Fibroblast of pulmonary artery (primary cell): Measurements from ENCODE around the gene CNTN4.

ENCODE experiments used
- DNase-seq: peaks from one replicate; pipeline ENCODE4 v3.0.0-alpha.2; 2010; ENCODE audit warnings: low read depth
- H3K4me3 ChIP-seq: replicated peaks from 2 replicates; pipeline ENCODE4 v1.5.1; 2011; ENCODE audit warnings: low read depth, mild to moderate bottlenecking, control low read depth, low read length, moderate library complexity
- CTCF ChIP-seq: IDR thresholded peaks from 2 replicates; pipeline ENCODE4 v1.5.1; 2011; ENCODE audit warnings: mild to moderate bottlenecking, control low read depth, low read length, inconsistent platforms; ENCODE audit errors: missing control alignments

Gene CNTN4

GRCh38 chr3:2372306-2372705 is 273.6 kb downstream of the CNTN4 start:
- no peak overlapping the region for H3K4me3 ChIP-seq
- no peak for DNase-seq

GRCh38 chr3:2375376-2375775 is 276.7 kb downstream of the CNTN4 start:
- DNase-seq, result no peak
- no peak for TF ChIP-seq CTCF
- H3K4me3 ChIP-seq, result no peak overlapping the region

More at GRCh38 chr3:2372306-2372705, 273.6 kb downstream of the CNTN4 start:
- no peak for TF ChIP-seq CTCF

- no peak overlapping the region for H3K4me3 ChIP-seq
- DNase-seq, result no peak
- TF ChIP-seq CTCF, result no peak
These were observed 278.6 kb downstream of the CNTN4 start for GRCh38 chr3:2377281-2377680.

GRCh38 chr3:2390926-2391532 is 292.4 kb downstream of the CNTN4 start:
- TF ChIP-seq CTCF, result no peak
- H3K4me3 ChIP-seq, result no peak overlapping the region
- no peak for DNase-seq

GRCh38 chr3:2391896-2392295 is 293.2 kb downstream of the CNTN4 start:
- TF ChIP-seq CTCF, result no peak
- no peak for DNase-seq
- H3K4me3 ChIP-seq, result no peak overlapping the region

- H3K4me3 ChIP-seq, result no peak overlapping the region
- no peak for DNase-seq
- no peak for TF ChIP-seq CTCF
These were observed 294.3 kb downstream of the CNTN4 start for GRCh38 chr3:2392981-2393380.

GRCh38 chr3:2415083-2415482 is 316.4 kb downstream of the CNTN4 start:
- no peak for TF ChIP-seq CTCF
- H3K4me3 ChIP-seq, result no peak overlapping the region
- no peak for DNase-seq
